OCI-LY1 (cell line): ENCODE data around the gene HPS1.

Experiments used
- EZH2 ChIP-seq: fragments of 200-600 bp; sonication (generic), shearing (Covaris generic); IDR thresholded peaks from 2 replicates; pipeline ENCODE4 v1.8.0; 2017; ENCODE audit warnings: borderline replicate concordance, mixed run types, mild to moderate bottlenecking, antibody characterized with exemption, low read length, moderate library complexity, mixed read lengths
- TF ChIP-seq, protein P1 (sequence below): fragments of 200-600 bp; sonication (generic), shearing (Covaris generic); IDR thresholded peaks from 2 replicates; pipeline ENCODE4 v1.5.1; 2017; ENCODE audit warnings: mild to moderate bottlenecking, antibody characterized with exemption, low read length, moderate library complexity, mixed read lengths

DNA sequence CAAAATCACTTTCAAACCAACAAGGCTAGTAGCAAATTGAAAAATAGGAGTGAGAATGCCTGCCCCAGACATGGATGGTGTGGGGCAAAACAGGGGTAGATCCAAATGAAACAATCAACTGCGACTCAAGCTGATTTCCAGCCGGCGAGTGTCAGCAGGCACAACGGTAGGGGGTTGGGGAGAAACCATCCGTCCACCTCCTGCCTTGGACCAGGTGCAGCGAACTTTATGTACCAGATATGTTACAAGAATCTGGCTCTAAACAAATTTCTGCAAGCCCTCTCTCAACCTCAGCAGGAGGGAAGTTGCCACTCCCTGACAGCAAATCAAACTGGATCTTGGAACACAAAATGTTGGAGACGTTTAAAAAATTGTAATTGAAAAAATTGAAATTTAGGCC lies 76.9 kb downstream of the HPS1 start:
- TF ChIP-seq, protein P1, sequence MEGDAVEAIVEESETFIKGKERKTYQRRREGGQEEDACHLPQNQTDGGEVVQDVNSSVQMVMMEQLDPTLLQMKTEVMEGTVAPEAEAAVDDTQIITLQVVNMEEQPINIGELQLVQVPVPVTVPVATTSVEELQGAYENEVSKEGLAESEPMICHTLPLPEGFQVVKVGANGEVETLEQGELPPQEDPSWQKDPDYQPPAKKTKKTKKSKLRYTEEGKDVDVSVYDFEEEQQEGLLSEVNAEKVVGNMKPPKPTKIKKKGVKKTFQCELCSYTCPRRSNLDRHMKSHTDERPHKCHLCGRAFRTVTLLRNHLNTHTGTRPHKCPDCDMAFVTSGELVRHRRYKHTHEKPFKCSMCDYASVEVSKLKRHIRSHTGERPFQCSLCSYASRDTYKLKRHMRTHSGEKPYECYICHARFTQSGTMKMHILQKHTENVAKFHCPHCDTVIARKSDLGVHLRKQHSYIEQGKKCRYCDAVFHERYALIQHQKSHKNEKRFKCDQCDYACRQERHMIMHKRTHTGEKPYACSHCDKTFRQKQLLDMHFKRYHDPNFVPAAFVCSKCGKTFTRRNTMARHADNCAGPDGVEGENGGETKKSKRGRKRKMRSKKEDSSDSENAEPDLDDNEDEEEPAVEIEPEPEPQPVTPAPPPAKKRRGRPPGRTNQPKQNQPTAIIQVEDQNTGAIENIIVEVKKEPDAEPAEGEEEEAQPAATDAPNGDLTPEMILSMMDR: no peak
- TF ChIP-seq EZH2: no peak
